Caco-2 (cell line): ENCODE measurements around the gene MCF2. TPM values are rescaled to one million over a fixed set of nuclear protein-coding genes. Genes with fewer than 3 reads are reported as not detected.
"Not testable (repeated sequence)": the region's sequence is repeated elsewhere in the genome, so short reads cannot be mapped to it uniquely, and the experiment has no call there.

ENCODE experiments used
- BruUV-seq: library from RNA; stranded (reverse); fragments of 400-500 nt; replicated peaks from 2 replicates; lab custom pipeline; 2021; lab: Mats Ljungman, UMichigan
- CTCF ChIA-PET: fragments of 300-600 bp; sonication (Branson Sonifier 250); formaldehyde crosslinking; loops from one replicate; lab custom pipeline; 2022; ENCODE audit warnings: antibody characterized with exemption; lab: Charles Lee
- POLR2A ChIA-PET: fragments of 300-600 bp; sonication (Branson Sonifier 250); formaldehyde crosslinking; loops from one replicate; lab custom pipeline; 2022; ENCODE audit warnings: antibody characterized with exemption; lab: Charles Lee
- DNase-seq, 2 experiments: peaks; one replicate each; pipeline versions ENCODE4 v3.0.0 to v3.0.0-alpha.2; 2020 to 2022
- H3K27me3 ChIP-seq: replicated peaks from 2 replicates; pipeline ENCODE4 v1.6.0; 2011; ENCODE audit warnings: low read length; ENCODE audit not compliant: control insufficient read depth, insufficient read depth
- H3K36me3 ChIP-seq: 2 replicates; pipeline ENCODE4 v1.5.1; 2011; ENCODE audit warnings: low read length; ENCODE audit not compliant: control insufficient read depth, insufficient read depth
- H3K4me1 ChIP-seq: fragments of 250-450 bp; sonication (Bioruptor Pico); 2 replicates; pipeline ENCODE4 v1.5.1; 2020; ENCODE audit warnings: mild to moderate bottlenecking
- H3K4me3 ChIP-seq: 2 replicates; pipeline ENCODE4 v1.5.1; 2011; ENCODE audit warnings: low read depth, mild to moderate bottlenecking, control low read depth, low read length
- H3K9me3 ChIP-seq: fragments of 250-450 bp; sonication (Bioruptor Pico); 2 replicates; pipeline ENCODE4 v1.5.1; 2020; ENCODE audit warnings: mild to moderate bottlenecking, moderate library complexity
- H3K27ac Mint-ChIP-seq: one replicate; pipeline ENCODE4 v1.8.0; 2022; ENCODE audit warnings: mixed read lengths; ENCODE audit not compliant: unreplicated experiment
- H3K27me3 Mint-ChIP-seq: one replicate; pipeline ENCODE4 v1.8.0; 2022; ENCODE audit warnings: mixed read lengths; ENCODE audit not compliant: insufficient read depth, unreplicated experiment
- H3K36me3 Mint-ChIP-seq: one replicate; pipeline ENCODE4 v1.8.0; 2022; ENCODE audit warnings: mild to moderate bottlenecking, mixed read lengths; ENCODE audit not compliant: insufficient read depth, unreplicated experiment
- H3K4me1 Mint-ChIP-seq: one replicate; pipeline ENCODE4 v1.8.0; 2022; ENCODE audit warnings: low read depth, mixed read lengths; ENCODE audit not compliant: unreplicated experiment
- H3K4me3 Mint-ChIP-seq: one replicate; pipeline ENCODE4 v1.8.0; 2022; ENCODE audit warnings: mild to moderate bottlenecking, moderate library complexity, mixed read lengths; ENCODE audit not compliant: unreplicated experiment
- H3K9me3 Mint-ChIP-seq: one replicate; pipeline ENCODE4 v1.8.0; 2022; ENCODE audit warnings: mixed read lengths; ENCODE audit not compliant: unreplicated experiment
- intact Hi-C: fragments of 100-400 bp; cut with micrococcal nuclease; formaldehyde crosslinking; loops from one replicate; pipeline ENCODE4 v1.10.0; 2022; ENCODE audit not compliant: unreplicated experiment
- total RNA-seq: library from RNA; stranded (reverse); gene quantifications from 2 replicates; pipeline ENCODE4 v1.2.3, GENCODE V29; 2022
- TF ChIP-seq, protein P1 (sequence below), 2 experiments: fragments of 200-600 bp in 1 of 2; IDR thresholded peaks; 1 replicate in 1 of 2; 2 replicates in 1 of 2; pipeline versions ENCODE4 v1.5.1 to v1.8.0; 2011 to 2022; ENCODE audit warnings: antibody characterized with exemption in 1 of 2, control low read depth in 1 of 2, inconsistent platforms in 1 of 2, low read depth in 1 of 2, low read length in 1 of 2, mild to moderate bottlenecking in 1 of 2, moderate library complexity in 1 of 2; ENCODE audit not compliant: insufficient read depth in 1 of 2, severe bottlenecking in 1 of 2, unreplicated experiment in 1 of 2

MCF2 gene
- total RNA-seq, 1 experiment from 2014 or later, result not detected

DNA sequence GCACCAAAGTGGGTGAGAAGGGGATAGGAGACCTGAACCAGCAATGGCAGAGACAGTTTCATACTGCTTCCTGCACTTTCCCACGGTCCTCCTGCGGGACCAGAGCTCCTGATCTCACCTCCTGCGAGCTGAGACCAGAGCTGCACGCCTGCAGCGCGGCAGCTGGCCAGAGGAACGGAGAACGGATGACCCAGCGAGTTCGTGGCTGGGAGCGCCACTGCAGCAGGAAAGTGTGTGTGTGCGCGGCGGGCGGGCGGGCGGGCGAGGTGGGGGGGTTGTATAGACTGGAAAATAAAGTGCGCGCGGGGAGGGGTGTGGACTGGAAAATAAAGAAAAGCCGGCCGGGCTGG lies 16.5 kb downstream of the MCF2 start:
- CTCF ChIA-PET, result no interaction called here
- H3K27ac Mint-ChIP-seq, result no peak overlapping the region
- no peaks in the 10 kb centered on the region for H3K27me3 Mint-ChIP-seq
- Histone ChIP-seq H3K4me1 (no peaks in the 10 kb centered on the region), H3K9me3 (no peaks in the 10 kb centered on the region), H3K36me3 (no peaks in the 10 kb centered on the region), H3K4me3 (no peak overlapping the region), H3K27me3 (no peaks in the 10 kb centered on the region)
- no peak for DNase-seq
- no peaks in the 10 kb centered on the region for H3K36me3 Mint-ChIP-seq
- no peaks in the 10 kb centered on the region for H3K9me3 Mint-ChIP-seq
- H3K4me3 Mint-ChIP-seq, result no peak overlapping the region
- BruUV-seq, result no TSS peak
- POLR2A ChIA-PET, result no interaction called here
- H3K4me1 Mint-ChIP-seq, result no peaks in the 10 kb centered on the region
- intact Hi-C loops, result no loop called here
- TF ChIP-seq, protein P1, sequence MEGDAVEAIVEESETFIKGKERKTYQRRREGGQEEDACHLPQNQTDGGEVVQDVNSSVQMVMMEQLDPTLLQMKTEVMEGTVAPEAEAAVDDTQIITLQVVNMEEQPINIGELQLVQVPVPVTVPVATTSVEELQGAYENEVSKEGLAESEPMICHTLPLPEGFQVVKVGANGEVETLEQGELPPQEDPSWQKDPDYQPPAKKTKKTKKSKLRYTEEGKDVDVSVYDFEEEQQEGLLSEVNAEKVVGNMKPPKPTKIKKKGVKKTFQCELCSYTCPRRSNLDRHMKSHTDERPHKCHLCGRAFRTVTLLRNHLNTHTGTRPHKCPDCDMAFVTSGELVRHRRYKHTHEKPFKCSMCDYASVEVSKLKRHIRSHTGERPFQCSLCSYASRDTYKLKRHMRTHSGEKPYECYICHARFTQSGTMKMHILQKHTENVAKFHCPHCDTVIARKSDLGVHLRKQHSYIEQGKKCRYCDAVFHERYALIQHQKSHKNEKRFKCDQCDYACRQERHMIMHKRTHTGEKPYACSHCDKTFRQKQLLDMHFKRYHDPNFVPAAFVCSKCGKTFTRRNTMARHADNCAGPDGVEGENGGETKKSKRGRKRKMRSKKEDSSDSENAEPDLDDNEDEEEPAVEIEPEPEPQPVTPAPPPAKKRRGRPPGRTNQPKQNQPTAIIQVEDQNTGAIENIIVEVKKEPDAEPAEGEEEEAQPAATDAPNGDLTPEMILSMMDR (IDR thresholded peaks at IDR 0.05; ENCODE audit: insufficient read depth in 1 of 2, low read depth in 1 of 2, low read length in 1 of 2, severe bottlenecking in 1 of 2, unreplicated experiment in 1 of 2), result no peak

DNA sequence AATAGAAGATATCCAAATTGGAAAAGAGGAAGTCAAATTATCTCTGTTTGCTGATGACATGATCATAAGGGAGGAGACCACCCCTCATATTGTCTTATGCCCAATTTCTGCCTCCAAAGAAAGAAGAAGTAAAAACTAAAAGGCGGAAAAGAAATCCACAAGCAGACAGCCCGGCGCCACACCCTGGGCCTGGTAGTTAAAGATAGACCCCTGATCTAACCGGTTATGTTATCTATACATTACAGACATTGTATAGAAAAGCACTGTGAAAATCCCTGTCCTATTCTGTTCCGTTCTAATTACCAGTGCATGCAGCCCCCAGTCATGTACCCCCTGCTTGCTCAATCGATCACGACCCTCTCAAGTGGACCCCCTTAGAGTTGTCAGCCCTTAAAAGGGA lies 22.8 kb downstream of the MCF2 start:
- H3K9me3 ChIP-seq, H3K27me3 ChIP-seq, intact Hi-C loops, H3K36me3 ChIP-seq, H3K27ac Mint-ChIP-seq, H3K4me1 Mint-ChIP-seq, H3K4me3 ChIP-seq, CTCF ChIA-PET, H3K4me1 ChIP-seq, H3K27me3 Mint-ChIP-seq, H3K4me3 Mint-ChIP-seq, H3K9me3 Mint-ChIP-seq, BruUV-seq, H3K36me3 Mint-ChIP-seq, POLR2A ChIA-PET, DNase-seq: not testable (repeated sequence)

DNA sequence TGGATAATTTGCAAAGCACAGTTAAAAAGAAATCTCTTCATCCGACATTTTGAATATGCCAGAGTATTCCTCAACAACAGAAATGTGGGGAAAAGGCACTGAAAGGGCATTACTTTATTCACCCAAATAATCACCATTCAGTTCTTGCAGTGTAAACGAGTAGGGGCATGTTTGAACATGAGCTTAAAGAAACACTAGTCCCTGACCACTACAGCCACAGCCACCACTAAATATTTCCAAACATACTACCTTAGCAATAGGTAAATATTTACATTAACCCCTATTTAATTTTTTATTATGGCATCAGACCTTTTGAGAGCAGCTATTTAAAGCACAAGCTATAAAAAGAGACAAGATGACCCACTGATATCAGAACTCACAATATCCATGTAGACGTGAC lies 27.6 kb downstream of the MCF2 start:
- no peak for DNase-seq
- Mint-ChIP-seq H3K4me3 (no peak overlapping the region), H3K27me3 (peaks cover 8% of the 10 kb centered on the region), H3K36me3 (no peaks in the 10 kb centered on the region), H3K4me1 (no peaks in the 10 kb centered on the region), H3K27ac (no peak overlapping the region), H3K9me3 (peaks cover under 1% of the 10 kb centered on the region)
- ChIA-PET CTCF (no interaction called here), POLR2A (no interaction called here)
- H3K27me3 ChIP-seq, result no peaks in the 10 kb centered on the region
- H3K9me3 ChIP-seq, result no peaks in the 10 kb centered on the region
- H3K36me3 ChIP-seq, result no peaks in the 10 kb centered on the region
- H3K4me3 ChIP-seq, result no peak overlapping the region
- TF ChIP-seq, protein P1 (IDR thresholded peaks at IDR 0.05; ENCODE audit: insufficient read depth in 1 of 2, low read depth in 1 of 2, low read length in 1 of 2, severe bottlenecking in 1 of 2, unreplicated experiment in 1 of 2), result no peak
- BruUV-seq, result no TSS peak
- no peaks in the 10 kb centered on the region for H3K4me1 ChIP-seq
- intact Hi-C loops, result no loop called here

DNA sequence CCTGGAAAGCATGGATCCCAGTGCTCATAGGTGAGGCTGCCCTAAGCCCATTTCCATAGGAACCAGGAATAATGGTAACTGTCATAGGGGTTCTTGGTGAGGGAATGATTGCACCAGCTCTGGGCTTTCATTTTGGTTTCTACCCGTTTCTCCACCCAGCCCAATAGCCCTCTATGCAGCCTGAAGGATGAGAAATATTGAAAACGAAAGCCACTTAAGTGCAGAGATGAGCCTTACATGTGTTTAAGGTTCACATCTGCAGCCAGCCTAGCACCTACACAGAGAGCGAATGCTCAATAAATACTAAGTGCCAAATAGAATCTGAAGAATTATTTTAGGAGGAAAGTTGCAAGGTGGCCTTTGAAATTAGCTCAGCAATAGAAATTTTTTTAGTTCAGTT lies 60.4 kb downstream of the MCF2 start:
- TF ChIP-seq, protein P1 (IDR thresholded peaks at IDR 0.05; ENCODE audit: insufficient read depth in 1 of 2, low read depth in 1 of 2, low read length in 1 of 2, severe bottlenecking in 1 of 2, unreplicated experiment in 1 of 2), result no peak
- no peaks in the 10 kb centered on the region for H3K36me3 ChIP-seq
- Mint-ChIP-seq H3K27ac (no peak overlapping the region), H3K36me3 (no peaks in the 10 kb centered on the region), H3K27me3 (peaks cover 1% of the 10 kb centered on the region), H3K9me3 (no peaks in the 10 kb centered on the region), H3K4me3 (no peak overlapping the region), H3K4me1 (no peaks in the 10 kb centered on the region)
- POLR2A ChIA-PET, result no interaction called here
- intact Hi-C loops, result no loop called here
- CTCF ChIA-PET, result no interaction called here
- no TSS peak for BruUV-seq
- no peaks in the 10 kb centered on the region for H3K27me3 ChIP-seq
- H3K9me3 ChIP-seq, result no peaks in the 10 kb centered on the region
- H3K4me1 ChIP-seq, result no peaks in the 10 kb centered on the region
- no peak for DNase-seq
- H3K4me3 ChIP-seq, result no peak overlapping the region
